Right ventricle myocardium inferior (tissue), 1 donor: Measurements from ENCODE around the gene SHANK3. TPM values are rescaled to one million over a fixed set of nuclear protein-coding genes. Genes with fewer than 3 reads are reported as not detected.

Source experiments
- ATAC-seq: fragments of 200-7000 bp; cut with Tn5 transposase; one replicate; pipeline ENCODE4 v1.9.1; 2020; ENCODE audit warnings: mild to moderate bottlenecking, moderate library complexity
- DNase-seq: peaks from one replicate; pipeline ENCODE4 v3.0.0; 2021; ENCODE audit errors: missing footprints
- intact Hi-C: fragments of 100-400 bp; cut with DNase I; formaldehyde crosslinking; loops from one replicate; pipeline ENCODE4 v1.11.0; 2022
- total RNA-seq: library from RNA; stranded (reverse); fragmentation: NEBNext Ultra II Directional; extraction: Animal tissue kit (Norgen Biotek cat#: 25700); gene quantifications from one replicate; pipeline ENCODE4 v1.2.1, GENCODE V29; 2021
- donor health status: DM: no; HTN: yes; CAD: no; lungs with severe emphysema.

SHANK3 gene
- total RNA-seq, 1 donor from 2014 or later, result 22.2 TPM

DNA sequence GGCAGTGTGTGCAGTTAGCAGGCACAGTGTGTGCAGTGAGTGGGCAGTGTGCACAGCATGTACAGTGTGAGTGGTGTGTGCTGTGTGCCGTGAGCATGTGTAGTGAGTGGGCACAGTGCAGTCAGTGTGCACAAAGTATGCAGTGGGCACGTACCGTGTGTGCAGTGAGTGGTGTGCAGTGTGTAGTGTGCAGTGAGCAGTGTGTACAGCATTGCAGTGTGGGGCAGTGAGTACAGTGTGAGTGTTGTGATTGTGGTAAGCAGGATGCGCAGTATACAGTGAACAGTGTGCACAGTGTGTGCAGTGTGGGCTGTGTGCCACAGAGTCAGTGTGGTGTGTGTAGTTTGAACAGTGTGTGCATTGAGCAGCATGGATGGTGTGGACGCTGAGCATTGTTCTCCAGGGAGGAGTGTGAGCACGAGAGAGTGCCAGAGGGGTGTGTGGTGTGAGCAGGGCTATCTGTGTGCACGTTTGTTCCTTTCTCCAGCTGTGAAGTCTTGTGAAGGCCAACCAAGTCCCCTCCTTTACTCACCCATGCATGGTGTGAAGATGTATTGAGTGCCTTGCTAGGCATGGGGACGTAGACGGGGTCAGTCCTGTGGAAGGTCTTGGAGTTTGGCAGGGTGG is 3.0 kb downstream of the SHANK3 start:
- intact Hi-C loops, result no loop called here
- no peak for ATAC-seq
- DNase-seq, result no peak

GRCh38 chr22:50676180-50676636 is 3.6 kb downstream of the SHANK3 start:
- no peak for DNase-seq
- no peak for ATAC-seq
- intact Hi-C loops, result no loop called here

- intact Hi-C loops, result no loop called here
Observed at GRCh38 chr22:50676661-50677492, 4.3 kb downstream of the SHANK3 start.

GRCh38 chr22:50677493-50678217 is 5.0 kb downstream of the SHANK3 start:
- DNase-seq (no peak), ATAC-seq (peak; percentile 16)
- intact Hi-C loops, result no loop called here

More at GRCh38 chr22:50676661-50677492, 4.3 kb downstream of the SHANK3 start:
- ATAC-seq (no peak), DNase-seq (no peak)

DNA sequence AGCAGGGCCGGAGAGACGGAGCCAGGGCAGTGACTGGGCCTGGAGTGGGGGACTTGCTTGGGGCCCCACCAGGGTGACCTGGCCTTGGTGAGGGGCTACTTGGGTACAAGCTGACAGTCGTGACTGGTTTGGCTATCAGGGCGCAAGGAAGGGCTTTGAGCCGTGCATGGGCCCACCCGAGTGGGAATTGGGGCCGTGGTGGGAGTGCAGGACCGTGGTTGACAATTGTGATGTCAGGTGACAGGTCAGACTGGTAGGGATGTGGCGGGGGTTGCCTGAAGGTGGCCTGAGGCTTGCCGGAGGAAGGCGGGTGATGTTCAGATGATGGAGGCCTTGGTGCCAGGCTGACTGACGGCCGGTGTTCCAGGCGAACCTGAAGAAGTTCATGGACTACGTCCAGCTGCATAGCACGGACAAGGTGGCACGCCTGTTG is 5.6 kb downstream of the SHANK3 start:
- DNase-seq (no peak), ATAC-seq (no peak)
- intact Hi-C loops, result no loop called here

DNA sequence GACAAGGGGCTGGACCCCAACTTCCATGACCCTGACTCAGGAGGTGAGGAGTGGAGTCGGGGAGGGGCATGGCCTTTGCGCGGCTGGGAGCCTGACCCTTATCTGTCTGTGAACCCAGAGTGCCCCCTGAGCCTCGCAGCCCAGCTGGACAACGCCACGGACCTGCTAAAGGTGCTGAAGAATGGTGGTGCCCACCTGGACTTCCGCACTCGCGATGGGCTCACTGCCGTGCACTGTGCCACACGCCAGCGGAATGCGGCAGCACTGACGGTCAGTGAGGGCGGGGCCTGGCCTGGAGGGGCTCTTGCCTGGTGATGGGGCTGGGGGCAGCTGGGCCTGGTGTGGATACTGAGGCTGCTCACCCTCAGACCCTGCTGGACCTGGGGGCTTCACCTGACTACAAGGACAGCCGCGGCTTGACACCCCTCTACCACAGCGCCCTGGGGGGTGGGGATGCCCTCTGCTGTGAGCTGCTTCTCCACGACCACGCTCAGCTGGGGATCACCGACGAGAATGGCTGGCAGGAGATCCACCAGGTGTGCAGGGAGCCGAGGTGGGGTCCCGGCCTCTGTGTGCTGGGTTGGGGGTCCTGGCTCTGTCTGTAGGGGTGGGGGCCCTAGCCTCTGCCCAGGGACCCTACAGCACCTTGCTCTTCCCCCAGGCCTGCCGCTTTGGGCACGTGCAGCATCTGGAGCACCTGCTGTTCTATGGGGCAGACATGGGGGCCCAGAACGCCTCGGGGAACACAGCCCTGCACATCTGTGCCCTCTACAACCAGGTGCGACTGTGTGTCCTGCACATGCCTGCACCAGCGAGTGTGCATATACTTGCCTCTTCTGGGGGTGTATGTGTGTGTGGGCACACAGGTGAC is 6.3 kb downstream of the SHANK3 start:
- no peak for DNase-seq
- ATAC-seq, result no peak
- intact Hi-C loops, result no loop called here

GRCh38 chr22:50683086-50683993 is 10.7 kb downstream of the SHANK3 start:
- intact Hi-C loops, result no loop called here
- ATAC-seq (no peak), DNase-seq (peak; percentile 13)

- intact Hi-C loops, result no loop called here
- ATAC-seq (no peak), DNase-seq (peak; percentile 30)
Observed at GRCh38 chr22:50683994-50684371, 11.4 kb downstream of the SHANK3 start.

DNA sequence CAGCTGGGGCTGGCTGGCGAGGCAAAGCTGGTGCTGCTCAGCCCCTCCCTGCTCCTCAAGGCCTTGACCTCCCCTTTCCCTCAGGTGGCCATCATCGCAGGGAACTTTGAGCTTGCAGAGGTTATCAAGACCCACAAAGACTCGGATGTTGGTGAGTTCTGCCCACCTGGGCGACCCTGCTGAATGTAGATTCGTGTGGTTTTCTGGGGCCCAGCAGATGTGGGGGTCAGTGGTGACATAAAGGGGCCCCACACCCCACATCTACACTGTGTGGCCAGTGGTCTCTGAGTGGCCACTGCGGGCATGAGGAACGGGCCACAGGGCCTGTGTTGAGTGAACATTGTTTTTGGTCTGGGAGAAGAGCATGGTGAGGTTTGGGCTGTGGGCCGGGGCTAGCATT is 11.9 kb downstream of the SHANK3 start:
- DNase-seq (peak; percentile 23), ATAC-seq (no peak)
- intact Hi-C loops, result no loop called here

DNA sequence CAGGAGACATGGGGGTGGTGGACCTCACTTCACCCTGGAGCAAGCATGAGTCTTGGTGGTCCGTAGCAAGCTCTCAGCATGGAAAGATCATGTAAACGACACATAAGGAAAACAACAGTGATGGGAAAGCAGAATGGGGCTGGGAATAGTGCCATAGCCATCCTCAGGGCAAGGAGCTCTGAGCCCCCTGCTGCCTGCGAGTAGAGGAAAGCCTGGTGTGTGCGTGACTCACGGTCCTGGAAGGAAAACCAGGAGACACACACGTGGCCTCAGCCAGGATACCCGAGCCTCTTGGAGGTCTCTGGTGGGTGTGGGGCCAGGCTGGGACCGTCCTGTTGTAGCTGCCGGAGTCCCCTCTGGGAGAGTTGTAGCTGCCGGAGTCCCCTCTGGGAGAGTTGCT is 12.4 kb downstream of the SHANK3 start:
- DNase-seq, result peak; percentile 57
- intact Hi-C loops, result no loop called here
- no peak for ATAC-seq

- DNase-seq (peak; percentile 39), ATAC-seq (no peak)
- intact Hi-C loops, result no loop called here
Observed at GRCh38 chr22:50686794-50687193, 14.2 kb downstream of the SHANK3 start.

GRCh38 chr22:50687829-50688228 is 15.2 kb downstream of the SHANK3 start:
- intact Hi-C loops, result no loop called here
- DNase-seq (no peak), ATAC-seq (no peak)

DNA sequence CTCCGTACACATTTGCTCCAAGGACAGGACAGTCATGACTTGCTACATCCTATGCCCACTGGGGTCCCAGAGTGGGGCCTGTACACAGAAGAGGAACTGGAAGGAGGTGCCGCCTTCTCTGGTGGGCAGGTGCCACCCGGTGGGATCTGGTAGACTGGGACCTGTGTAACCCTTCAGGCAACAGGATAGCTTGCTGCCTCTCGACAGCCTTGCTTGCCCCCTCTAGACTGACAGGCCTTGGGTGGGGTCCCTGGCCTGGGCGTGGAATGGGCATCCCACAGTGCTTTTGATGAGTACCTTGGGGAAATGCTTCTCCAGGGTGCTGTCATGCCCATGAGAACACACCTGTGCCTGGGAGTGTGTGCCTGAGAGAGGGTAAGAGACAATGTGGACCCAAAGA is 15.8 kb downstream of the SHANK3 start:
- peak; percentile 11 for DNase-seq
- no peak for ATAC-seq
- intact Hi-C loops, result no loop called here

GRCh38 chr22:50691521-50691920 is 18.9 kb downstream of the SHANK3 start:
- intact Hi-C loops, result no loop called here

GRCh38 chr22:50693462-50693861 is 20.8 kb downstream of the SHANK3 start:
- ATAC-seq (no peak), DNase-seq (no peak)
- intact Hi-C loops, result no loop called here

More at GRCh38 chr22:50691521-50691920, 18.9 kb downstream of the SHANK3 start:
- ATAC-seq (no peak), DNase-seq (no peak)

GRCh38 chr22:50694099-50694605 is 21.5 kb downstream of the SHANK3 start:
- DNase-seq, result no peak
- intact Hi-C loops, result no loop called here
- no peak for ATAC-seq

- no peak for ATAC-seq
- DNase-seq, result peak; percentile 57
- intact Hi-C loops, result no loop called here
Observed at GRCh38 chr22:50694766-50695420, 22.3 kb downstream of the SHANK3 start.
